Stimulated activated CD8-positive, alpha-beta memory T cell treated with anti-CD3 and anti-CD28 coated beads, Interleukin-12 subunit alpha, Interleukin-12 subunit beta, amount 100 ng/mL, for 24 hours (primary cell): ENCODE measurements around the gene DHRSX.
"Not testable (repeated sequence)": the region's sequence is repeated elsewhere in the genome, so short reads cannot be mapped to it uniquely, and the experiment has no call there.

Source experiments
- DNase-seq: peaks from one replicate; pipeline ENCODE4 v3.0.0-alpha.2; 2020; ENCODE audit errors: extremely low read depth

The DHRSX gene

DNA sequence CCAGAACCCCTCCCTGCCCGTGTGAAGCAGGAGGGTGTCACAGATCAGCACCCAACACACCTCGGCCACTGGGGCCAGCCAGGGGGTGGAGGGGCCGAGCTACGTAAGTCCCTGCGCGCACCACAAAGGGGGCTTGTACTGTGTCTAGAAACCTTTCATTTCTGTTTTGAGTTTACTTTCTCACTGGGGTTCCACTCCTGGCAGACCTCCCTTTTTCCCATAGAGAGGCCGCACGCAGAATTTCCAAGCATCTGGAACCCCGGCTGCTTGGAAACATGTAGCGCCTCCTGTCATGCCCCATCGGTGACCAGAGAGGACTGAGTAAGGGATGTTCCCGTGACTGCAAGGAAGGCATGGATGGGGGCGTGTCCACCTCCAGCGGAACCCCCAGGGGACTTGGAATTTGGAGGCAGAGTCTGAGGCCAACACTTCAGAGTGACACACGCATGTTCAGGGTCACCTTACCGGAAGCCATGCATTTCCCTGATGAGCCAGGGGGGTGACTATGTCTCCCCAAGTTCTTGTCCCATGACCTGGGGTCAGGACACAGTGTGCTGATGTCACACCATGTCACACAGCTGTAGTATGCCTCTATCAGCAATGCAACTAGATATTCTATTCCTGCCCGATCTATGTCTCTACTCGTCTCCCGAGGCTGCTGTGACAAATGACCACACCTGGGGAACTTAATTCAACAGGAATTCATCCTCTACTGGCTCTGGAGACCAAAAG lies 105.3 kb downstream of the DHRSX start:
- no peak for DNase-seq

DNA sequence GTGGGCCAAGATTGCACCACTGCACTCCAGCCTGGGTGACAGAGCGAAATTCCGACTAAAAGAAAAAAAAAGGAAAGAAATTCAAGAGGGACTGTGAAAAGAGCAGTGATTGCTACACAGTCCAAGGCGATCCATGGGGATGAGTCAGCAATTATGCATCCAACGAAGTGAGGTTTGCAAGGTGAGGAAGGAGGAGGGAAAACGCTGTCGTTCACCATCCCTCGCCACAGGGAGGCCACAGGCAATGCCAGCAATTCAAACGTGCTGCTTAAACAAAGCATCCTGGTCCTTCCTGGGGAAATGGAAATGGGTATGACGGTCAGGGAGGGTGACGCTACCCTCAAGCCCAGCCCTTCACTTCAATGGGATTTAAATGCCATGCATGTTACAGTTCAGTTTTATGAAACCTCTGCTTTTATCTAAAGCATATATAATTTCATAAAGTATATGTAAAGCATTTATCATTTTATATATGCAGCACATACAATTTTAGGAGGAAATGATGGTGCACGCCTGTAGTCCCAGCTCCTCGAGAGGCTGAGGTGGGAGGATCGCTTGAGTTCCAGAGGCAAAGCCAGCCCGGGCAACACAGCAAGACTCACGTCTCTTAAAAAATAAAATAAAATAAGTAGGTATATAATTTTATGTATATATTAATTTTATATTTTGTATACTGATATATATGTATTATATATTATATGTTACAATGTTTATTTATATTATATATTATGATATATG lies 108.7 kb downstream of the DHRSX start:
- no peak for DNase-seq

DNA sequence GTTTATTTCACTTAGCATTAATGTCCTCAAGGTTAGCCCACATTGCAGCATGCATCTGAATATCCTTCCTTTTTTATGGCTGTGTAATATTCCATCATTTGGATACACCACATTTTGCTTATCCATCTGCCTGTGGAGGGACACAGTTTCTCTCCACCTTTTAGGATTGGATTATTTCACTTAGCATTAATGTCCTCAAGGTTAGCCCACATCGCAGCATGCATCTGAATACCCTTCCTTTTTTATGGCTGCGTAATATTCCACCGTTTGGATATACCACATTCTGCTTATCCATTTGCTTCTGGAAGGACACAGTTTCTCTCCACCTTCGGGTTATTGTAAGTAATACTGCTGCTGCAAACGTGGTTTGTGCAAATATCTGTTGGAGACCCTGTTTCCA lies 110.0 kb downstream of the DHRSX start:
- DNase-seq = no peak

DNA sequence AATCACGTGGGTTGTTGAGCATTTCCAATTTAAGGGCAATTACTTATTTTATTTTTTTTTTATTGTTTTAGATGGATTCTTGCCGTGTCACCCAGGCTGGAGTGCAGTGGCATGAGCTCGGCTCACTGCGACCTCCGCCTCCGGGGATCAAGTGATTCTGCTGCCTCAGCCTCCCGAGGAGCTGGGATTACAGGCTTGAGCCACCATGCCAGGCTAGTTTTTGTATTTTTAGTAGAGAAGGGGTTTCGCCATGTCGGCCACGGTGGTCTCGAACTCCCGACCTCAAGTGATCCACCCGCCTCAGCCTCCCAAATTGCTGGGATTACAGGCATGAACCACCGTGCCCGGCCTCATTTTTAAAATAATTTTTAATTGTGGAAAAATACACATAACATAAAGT lies 111.0 kb downstream of the DHRSX start:
- DNase-seq = not testable (repeated sequence)

DNA sequence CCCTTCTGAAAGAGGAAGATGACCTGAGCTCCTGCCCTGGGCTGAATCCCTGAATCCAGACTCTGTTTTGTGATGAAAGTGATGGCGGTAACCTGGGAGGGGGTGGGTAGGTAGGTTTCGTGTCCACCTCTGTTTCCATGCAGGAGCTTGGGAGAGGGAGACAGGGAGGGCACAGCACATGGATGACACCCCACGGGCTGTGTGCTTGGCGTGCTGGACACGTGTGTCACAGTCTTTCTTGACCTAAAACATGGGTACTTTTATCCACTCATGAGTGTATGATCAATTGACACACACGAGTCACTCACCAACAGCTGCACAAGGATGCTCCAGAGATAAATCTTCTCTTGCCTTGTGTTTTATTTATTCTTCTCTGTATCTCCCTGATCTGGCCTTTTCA lies 111.5 kb downstream of the DHRSX start:
- DNase-seq = no peak

DNA sequence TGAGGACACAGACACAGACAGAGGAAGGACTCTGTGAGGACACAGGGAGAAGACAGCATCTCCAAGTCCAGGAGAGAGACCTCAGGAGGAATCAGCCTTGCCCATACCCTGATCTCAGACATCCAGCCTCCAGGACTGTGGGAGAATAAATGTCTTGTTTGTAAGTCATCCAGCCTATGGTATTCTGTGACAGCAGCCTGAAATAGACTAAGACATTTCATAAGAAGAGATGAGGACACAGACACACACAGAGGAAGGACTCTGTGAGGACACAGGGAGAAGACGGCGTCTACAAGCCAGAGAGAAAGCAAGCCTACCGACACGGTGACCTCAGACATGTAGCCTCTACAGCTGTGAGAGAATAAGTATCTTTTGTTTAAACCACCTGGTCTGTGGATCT lies 112.1 kb downstream of the DHRSX start:
- DNase-seq = no peak

DNA sequence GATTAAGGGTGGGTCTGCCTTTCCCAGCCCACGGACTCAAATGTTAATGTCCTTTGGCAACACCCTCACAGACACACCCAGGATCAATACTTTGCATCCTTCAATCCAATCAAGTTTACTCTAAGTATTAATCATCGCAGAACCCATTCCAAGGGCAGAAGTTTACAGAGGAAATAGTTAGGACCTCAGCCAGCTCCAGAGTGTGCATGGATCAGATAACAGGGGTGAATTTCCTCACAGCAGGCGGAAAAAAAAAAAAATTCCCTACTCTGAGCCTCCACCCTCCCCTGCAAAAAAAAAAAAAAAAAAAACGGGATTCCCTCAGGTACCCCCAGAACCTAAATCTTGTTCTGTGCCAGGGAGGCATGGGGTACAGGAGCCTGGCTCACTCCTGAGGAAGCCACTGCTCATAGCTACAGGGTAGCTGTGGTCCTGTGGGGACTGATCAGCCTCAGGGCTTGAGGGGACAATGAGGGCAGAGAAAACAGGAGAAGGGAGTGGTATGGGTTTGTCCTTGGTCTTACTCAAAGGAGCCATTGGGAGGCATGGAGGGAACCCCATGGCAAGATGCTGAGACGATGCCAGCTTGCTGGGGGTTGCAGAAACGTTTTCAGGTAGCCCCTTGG lies 113.0 kb downstream of the DHRSX start:
- DNase-seq = no peak

DNA sequence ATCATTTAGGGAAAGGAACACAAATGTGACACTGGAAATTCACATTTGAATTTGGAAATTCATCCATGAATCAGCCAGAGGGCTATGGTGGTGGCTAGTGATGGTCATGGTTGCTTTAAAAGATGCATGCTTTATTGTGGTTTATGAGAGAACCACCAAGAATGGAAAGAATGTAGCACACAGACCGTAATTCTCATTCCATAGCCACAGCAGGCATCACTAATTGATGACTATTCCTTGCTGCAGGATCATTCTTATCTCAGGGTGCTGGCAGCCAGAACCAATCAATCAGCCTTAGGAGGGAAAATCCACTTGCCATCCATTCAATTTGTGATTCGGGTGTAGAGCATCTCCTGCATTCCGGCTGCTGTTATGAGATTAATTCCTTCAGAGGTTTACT lies 115.6 kb downstream of the DHRSX start:
- DNase-seq = no peak

DNA sequence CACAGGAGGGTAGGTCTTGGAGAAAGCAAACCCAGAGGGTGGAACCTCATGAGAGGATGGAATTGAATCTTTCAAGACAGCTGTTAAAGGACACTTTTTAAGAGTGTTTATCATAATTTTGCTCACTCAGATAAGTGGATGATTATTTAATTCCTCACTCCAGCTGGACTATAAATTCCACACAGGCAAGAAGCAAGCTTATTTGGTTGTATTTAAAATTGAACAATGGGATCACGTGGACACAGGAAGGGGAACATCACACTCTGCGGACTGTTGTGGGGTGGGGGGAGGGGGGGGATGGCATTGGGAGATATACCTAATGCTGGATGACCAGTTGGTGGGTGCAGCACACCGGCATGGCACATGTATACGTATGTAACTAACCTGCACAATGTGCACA lies 116.3 kb downstream of the DHRSX start:
- DNase-seq = no peak

DNA sequence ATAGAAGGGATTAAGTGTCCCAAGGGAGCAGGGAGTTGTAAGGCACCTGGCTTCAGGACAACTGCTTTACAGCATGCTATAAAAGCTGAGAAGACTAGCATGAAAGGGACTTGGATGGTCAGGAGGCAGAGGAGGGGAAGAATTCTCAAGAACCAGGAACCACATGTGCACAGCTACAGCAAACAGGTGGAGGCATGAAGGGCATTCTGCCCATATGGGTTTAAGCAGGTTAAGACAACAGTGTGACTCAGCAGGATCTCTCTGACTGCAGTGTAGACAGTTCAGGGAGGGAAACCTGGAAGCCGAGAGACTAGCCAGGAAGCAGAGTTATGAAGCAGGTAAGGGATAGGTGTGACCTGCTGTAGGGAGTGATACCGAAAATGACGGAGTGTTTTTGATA lies 117.0 kb downstream of the DHRSX start:
- no peak for DNase-seq

DNA sequence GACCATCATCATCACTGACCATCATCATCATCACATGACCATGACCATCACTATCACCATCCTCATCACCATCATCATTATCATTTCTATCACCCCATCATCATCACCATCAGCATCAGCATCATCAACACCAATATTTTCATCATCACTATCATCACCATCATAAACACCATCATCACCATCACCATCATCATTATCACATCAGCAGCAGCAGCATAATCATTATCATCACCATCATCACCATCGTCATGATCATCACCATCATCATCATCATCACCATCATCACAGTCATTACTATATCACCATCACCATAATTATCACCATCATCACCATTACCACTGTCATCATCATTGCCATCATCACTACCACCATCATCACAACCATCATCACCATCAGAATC lies 117.6 kb downstream of the DHRSX start:
- DNase-seq = no peak

DNA sequence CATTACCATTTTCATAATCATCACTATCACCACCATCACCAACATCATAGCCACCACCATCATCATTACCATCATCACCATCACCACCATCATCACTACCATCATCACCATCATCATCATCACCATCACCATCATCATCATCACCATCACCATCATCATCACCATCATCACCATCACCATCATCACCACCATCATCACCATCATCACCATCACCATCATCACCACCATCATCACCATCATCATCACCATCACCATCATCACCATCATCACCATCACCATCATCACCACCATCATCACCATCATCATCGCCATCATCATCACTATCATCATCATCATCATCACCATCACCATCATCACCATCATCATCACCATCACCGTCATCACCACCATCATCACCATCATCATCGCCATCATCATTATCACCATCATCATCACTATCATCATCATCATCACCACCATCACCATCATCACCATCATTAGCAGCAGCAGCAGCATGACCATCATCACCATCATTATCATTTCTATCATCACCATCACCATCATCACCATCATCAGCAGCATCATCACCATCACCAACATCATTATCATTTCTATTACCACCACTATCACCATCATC lies 118.2 kb downstream of the DHRSX start:
- DNase-seq = not testable (repeated sequence)

DNA sequence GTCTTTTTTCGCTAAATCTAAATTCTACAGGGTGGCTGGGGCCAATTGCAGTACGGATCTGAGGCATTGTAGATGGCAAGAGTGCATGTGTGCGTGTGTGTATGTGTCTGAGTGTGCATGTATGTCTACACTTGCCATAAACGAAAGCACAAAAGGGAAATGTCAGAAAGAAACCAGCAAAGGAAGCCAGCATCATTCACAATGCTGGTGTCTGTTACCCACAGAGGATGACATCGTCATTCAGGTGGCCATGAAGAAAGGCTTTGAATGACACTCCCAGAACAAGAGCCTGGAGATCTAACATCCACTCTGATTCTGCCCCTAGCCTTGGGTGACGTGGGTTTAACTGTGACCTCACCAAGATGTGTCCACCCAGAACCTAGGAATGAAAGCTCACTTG lies 124.6 kb downstream of the DHRSX start:
- DNase-seq = no peak

DNA sequence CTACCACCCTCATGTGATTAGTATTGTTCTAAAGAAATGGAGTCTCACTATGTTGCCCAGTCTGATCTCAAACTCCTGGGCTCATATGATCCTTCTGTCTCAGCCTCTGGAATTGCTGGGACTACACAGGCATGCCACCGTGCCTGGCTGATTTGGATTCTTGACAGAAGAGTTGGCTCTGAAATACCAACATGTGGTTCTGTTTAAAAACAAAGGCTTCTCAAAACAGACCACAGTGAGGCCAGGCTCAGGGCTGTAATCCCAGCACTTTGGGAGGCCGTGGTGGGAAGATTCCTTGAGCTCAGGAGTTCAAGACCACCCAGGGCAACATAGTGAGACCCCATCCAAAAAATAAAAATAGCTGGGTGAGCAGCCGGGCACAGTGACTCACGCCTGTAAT lies 126.7 kb downstream of the DHRSX start:
- no peak for DNase-seq

DNA sequence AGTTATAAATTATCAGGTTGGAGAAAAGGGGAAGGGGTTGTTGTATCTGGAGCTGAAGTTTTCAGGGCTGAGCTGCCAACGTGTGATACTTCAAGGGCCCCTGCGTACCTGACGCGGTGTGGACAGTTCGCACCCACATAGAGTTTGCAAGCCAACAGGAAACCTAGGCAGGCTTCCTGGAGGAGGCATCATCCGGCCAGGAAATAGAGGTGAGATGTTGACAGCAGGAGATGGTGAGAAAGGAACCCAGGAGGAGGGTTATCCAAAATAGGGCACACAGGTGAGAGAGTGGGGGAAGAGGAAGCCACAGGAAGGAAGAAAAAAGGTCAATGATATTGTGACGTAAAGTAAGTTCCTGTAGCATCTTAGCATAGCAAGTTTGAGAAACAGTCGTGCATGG lies 127.2 kb downstream of the DHRSX start:
- DNase-seq = no peak

DNA sequence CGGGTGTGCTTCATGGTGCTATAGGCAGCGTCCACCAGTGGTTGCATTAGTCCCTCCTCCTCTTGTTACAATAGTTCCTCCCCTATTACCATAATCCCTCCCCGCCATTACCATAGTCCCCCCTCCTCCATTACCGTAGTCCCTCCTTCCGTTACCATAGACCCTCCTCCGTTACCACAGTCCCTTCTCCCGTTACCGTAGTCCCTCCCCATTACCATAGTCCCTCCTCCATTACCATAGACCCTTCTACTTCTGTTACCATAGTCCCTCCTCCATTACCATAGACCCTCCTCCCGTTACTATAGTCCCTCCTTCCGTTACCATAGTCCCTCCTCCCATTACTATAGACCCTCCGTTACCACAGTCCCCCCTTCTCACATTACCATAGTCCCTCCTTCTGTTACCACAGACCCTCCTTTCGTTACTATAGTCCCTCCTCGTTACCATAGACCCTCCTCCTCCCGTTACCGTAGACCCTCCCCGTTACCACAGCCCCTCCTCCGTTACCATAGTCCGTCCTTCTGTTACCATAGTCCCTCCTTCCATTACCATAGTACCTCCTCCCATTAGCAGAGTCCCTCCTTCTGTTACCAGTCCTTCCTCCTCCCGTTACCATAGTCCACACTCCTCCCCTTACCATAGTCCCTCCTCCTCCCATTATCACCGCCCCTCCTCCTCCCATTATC lies 129.6 kb downstream of the DHRSX start:
- no peak for DNase-seq

DNA sequence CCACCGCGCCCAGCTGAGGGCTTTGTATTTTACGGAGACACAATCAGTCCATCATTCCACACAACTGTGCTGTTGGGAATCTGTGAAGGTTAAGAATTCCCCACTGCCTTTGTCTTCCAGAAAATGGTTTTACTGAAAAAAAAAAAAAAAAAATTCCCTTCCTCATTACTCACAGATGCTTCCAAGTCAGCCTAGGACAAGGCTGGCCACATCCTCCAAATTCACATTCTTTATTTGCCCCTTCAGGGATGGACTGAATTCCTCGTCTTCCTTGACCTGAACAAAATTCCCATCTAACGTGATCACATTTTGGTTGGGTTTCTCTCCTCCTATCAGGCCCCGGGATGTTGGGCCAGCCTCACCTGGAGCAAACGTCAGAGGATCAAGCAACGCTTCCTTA lies 130.3 kb downstream of the DHRSX start:
- no peak for DNase-seq

DNA sequence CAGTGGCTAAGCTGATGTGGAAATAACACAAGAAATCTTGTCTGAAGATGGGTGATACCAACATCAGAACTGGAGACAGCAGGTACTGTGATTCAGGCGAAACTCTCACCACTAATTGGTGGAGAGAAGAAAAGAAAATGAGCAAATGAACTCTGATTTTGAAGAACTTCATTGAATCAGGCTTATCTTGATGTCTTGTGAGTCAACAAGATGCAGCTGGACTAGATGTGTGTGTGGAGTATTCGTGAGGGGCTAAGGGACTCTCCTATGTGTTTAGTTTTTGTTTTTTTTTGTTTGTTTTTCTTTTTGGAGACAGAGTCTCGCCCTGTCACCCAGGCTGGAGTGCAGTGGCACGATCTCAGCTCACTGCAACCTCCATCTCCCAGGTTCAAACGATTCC lies 131.6 kb downstream of the DHRSX start:
- no peak for DNase-seq

DNA sequence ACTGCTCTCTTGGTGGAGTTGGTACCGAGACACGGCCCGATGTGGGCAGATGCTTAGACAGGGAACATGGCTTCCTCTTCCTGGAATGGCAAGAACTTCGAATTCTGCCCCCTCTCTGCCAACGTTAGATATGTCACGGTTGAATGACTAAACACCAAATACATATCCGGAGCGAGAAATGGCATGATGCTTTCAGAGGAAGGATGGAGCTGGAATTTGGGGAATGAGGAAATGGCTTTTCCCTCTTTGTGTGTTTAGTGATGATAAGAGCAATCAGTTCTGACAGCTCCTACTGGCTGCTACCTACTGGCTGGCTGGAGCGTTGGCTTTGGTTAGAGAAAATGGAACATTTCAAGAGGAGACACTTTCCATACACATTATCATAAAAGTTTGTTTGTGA lies 140.0 kb downstream of the DHRSX start:
- DNase-seq = no peak

DNA sequence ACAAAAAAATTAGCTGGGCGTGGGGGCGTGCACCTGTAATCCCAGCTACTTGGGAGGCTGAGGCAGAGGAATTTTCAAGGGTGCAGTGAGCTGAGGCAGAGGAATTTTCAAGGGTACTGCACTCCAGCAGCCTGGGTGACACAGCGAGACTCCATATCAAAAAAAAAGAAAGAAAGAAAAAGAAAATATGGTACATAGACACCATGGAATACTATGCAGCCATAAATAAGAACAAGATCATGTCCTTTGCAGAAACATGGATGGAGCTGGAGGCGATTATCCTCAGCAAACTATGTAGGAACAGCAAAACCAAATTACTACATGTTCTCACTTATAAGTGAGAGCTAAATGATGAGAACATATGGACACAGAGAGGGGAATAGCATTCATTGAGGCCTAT lies 141.3 kb downstream of the DHRSX start:
- not testable (repeated sequence) for DNase-seq

DNA sequence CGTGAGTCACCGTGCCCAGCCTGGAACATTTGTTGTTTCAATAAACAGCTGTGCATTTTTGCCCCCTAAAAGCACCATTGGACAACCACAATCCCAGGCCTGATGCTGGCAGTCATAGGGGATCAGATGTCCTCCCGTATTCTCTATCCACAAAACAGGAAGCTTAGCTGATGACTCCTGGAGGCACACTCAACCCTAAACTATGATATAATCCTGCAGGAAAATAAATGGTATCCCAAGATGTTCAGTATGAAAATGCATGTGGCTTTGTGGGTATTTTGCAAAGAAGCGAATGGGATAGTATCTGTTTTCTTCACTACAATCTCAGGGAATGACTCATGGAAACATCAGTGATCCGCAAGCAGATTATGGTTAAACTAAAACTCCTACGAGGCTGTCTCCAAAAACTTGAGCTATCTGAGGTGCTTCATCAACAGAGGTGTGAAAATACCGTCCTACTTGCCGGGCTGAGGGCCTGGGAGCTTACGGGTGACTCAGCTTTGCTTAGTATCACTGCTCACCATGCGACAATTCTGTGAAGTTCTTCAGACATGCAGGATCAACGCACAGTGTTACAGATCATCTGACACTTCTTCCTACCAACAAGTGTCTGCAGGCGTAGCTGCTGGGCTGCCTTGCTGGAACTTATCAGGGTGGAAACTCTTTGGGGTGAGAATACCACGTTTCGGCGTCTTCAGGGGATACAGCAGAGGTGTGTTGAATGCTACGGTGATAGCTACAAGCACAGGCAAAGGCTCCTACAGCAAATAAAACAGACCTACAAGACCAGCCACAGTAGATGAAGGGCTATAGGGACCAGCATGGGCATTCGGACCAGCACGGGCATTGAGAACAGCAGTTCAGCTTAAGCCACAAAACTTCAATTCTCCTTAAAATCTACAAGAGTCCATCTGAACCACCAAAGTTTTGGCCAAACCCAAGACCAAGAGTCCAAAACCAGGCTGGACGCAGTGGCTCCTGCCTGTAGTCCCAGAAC lies 148.5 kb downstream of the DHRSX start:
- DNase-seq = peak; percentile 1
